WTC11 (cell line): ENCODE measurements around the gene ZBTB7B. TPM values are rescaled to one million over a fixed set of nuclear protein-coding genes. Genes with fewer than 3 reads are reported as not detected.

Experiments
- ATF1 ChIP-seq: sonication (generic); formaldehyde crosslinking; IDR thresholded peaks from 2 replicates; pipeline ENCODE4 v1.8.1; 2023; ENCODE audit warnings: mild to moderate bottlenecking, moderate library complexity, missing genetic modification reagents
- CBFB ChIP-seq: sonication (generic); formaldehyde crosslinking; IDR thresholded peaks from 2 replicates; pipeline ENCODE4 v1.8.1; 2022; ENCODE audit warnings: mild to moderate bottlenecking, low read depth, missing genetic modification reagents
- CREB1 ChIP-seq: sonication (generic); formaldehyde crosslinking; IDR thresholded peaks from 2 replicates; pipeline ENCODE4 v1.8.0; 2023; ENCODE audit warnings: mild to moderate bottlenecking, missing genetic modification reagents
- E2F1 ChIP-seq: sonication (generic); formaldehyde crosslinking; IDR thresholded peaks from 2 replicates; pipeline ENCODE4 v1.8.0; 2022; ENCODE audit warnings: mild to moderate bottlenecking, missing genetic modification reagents
- FOXK1 ChIP-seq: sonication (generic); formaldehyde crosslinking; IDR thresholded peaks from 2 replicates; pipeline ENCODE4 v1.8.0; 2022; ENCODE audit warnings: mild to moderate bottlenecking, moderate library complexity, missing genetic modification reagents
- FOXP1 ChIP-seq: sonication (generic); formaldehyde crosslinking; IDR thresholded peaks from 2 replicates; pipeline ENCODE4 v1.8.0; 2022; ENCODE audit warnings: missing genetic modification reagents, mild to moderate bottlenecking, moderate library complexity, borderline replicate concordance
- GRHL2 ChIP-seq: fragments of 250-450 bp; sonication (Bioruptor Pico); IDR thresholded peaks from 2 replicates; pipeline ENCODE4 v1.8.0; 2022; ENCODE audit warnings: mild to moderate bottlenecking, moderate library complexity; ENCODE audit not compliant: insufficient replicate concordance, severe bottlenecking
- GTF2I ChIP-seq: fragments of 250-450 bp; sonication (Bioruptor Pico); conservative IDR thresholded peaks from 2 replicates; pipeline ENCODE4 v1.4.0; 2021; ENCODE audit warnings: mild to moderate bottlenecking
- HMGA2 ChIP-seq: fragments of 250-450 bp; sonication (Bioruptor Pico); IDR thresholded peaks from 2 replicates; pipeline ENCODE4 v1.4.0; 2021; ENCODE audit warnings: mild to moderate bottlenecking, moderate library complexity
- NFYB ChIP-seq: sonication (generic); formaldehyde crosslinking; conservative IDR thresholded peaks from 2 replicates; pipeline ENCODE4 v1.8.0; 2022; ENCODE audit warnings: low read depth, missing genetic modification reagents
- NR1H2 ChIP-seq: sonication (generic); formaldehyde crosslinking; IDR thresholded peaks from 2 replicates; pipeline ENCODE4 v1.9.0; 2021; ENCODE audit warnings: mild to moderate bottlenecking, moderate library complexity, missing genetic modification reagents
- PRDM15 ChIP-seq: sonication (generic); formaldehyde crosslinking; IDR thresholded peaks from 2 replicates; pipeline ENCODE4 v1.8.0; 2022; ENCODE audit warnings: missing genetic modification reagents
- ZBTB21 ChIP-seq: sonication (generic); formaldehyde crosslinking; IDR thresholded peaks from 2 replicates; pipeline ENCODE4 v1.8.1; 2023; ENCODE audit warnings: mild to moderate bottlenecking, missing genetic modification reagents, borderline replicate concordance
- ZNF396 ChIP-seq: fragments of 250-450 bp; sonication (Bioruptor Pico); IDR thresholded peaks from 2 replicates; pipeline ENCODE4 v1.8.0; 2021; ENCODE audit warnings: mild to moderate bottlenecking, moderate library complexity, borderline replicate concordance
- total RNA-seq: library from RNA; stranded (reverse); gene quantifications from 3 replicates; pipeline ENCODE4 v1.2.3, GENCODE V29; 2021
- TF ChIP-seq, protein P1 (sequence below): sonication (generic); formaldehyde crosslinking; IDR thresholded peaks from 2 replicates; pipeline ENCODE4 v1.8.0; 2022; ENCODE audit warnings: mild to moderate bottlenecking, missing genetic modification reagents
- TF ChIP-seq, protein P2 (sequence below): sonication (generic); formaldehyde crosslinking; IDR thresholded peaks from 2 replicates; pipeline ENCODE4 v1.8.1; 2023; ENCODE audit warnings: mild to moderate bottlenecking, missing genetic modification reagents, borderline replicate concordance
- TF ChIP-seq, protein P3 (sequence below): fragments of 250-450 bp; sonication (Bioruptor Pico); IDR thresholded peaks from 2 replicates; pipeline ENCODE4 v1.9.0; 2021; ENCODE audit warnings: mild to moderate bottlenecking
- TF ChIP-seq, protein P4 (sequence below): sonication (generic); formaldehyde crosslinking; IDR thresholded peaks from 2 replicates; pipeline ENCODE4 v1.8.0; 2022; ENCODE audit warnings: mild to moderate bottlenecking, missing genetic modification reagents

The ZBTB7B gene
- total RNA-seq, 1 experiment from 2014 or later: 29.8 TPM

GRCh38 chr1:154955718-154956543 lies 46.7 kb upstream of the ZBTB7B start, which contains the start of gene PBXIP1 (continued):
- TF ChIP-seq, protein P1, sequence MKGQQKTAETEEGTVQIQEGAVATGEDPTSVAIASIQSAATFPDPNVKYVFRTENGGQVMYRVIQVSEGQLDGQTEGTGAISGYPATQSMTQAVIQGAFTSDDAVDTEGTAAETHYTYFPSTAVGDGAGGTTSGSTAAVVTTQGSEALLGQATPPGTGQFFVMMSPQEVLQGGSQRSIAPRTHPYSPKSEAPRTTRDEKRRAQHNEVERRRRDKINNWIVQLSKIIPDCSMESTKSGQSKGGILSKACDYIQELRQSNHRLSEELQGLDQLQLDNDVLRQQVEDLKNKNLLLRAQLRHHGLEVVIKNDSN (CRISPR knock-in tag): peak; percentile 86
- TF ChIP-seq PRDM15 (CRISPR knock-in tag) (peak; percentile 75), E2F1 (CRISPR knock-in tag) (no peak), ZNF396 (CRISPR knock-in tag) (no peak), NFYB (CRISPR knock-in tag) (peak; percentile 58; the same call in 1 of the 2 replicates), CREB1 (CRISPR knock-in tag) (no peak), FOXP1 (no peak), FOXK1 (CRISPR knock-in tag) (0 out of 2 replicates have a peak, but pooled peaks have one; percentile 40), CBFB (CRISPR knock-in tag) (no peak), ATF1 (CRISPR knock-in tag) (no peak), NR1H2 (CRISPR knock-in tag) (no peak), ZBTB21 (CRISPR knock-in tag) (no peak), GTF2I (CRISPR knock-in tag) (no peak), HMGA2 (CRISPR knock-in tag) (no peak), GRHL2 (no peak)
- TF ChIP-seq, protein P2, sequence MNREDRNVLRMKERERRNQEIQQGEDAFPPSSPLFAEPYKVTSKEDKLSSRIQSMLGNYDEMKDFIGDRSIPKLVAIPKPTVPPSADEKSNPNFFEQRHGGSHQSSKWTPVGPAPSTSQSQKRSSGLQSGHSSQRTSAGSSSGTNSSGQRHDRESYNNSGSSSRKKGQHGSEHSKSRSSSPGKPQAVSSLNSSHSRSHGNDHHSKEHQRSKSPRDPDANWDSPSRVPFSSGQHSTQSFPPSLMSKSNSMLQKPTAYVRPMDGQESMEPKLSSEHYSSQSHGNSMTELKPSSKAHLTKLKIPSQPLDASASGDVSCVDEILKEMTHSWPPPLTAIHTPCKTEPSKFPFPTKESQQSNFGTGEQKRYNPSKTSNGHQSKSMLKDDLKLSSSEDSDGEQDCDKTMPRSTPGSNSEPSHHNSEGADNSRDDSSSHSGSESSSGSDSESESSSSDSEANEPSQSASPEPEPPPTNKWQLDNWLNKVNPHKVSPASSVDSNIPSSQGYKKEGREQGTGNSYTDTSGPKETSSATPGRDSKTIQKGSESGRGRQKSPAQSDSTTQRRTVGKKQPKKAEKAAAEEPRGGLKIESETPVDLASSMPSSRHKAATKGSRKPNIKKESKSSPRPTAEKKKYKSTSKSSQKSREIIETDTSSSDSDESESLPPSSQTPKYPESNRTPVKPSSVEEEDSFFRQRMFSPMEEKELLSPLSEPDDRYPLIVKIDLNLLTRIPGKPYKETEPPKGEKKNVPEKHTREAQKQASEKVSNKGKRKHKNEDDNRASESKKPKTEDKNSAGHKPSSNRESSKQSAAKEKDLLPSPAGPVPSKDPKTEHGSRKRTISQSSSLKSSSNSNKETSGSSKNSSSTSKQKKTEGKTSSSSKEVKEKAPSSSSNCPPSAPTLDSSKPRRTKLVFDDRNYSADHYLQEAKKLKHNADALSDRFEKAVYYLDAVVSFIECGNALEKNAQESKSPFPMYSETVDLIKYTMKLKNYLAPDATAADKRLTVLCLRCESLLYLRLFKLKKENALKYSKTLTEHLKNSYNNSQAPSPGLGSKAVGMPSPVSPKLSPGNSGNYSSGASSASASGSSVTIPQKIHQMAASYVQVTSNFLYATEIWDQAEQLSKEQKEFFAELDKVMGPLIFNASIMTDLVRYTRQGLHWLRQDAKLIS (CRISPR knock-in tag): no peak
- TF ChIP-seq, protein P3, sequence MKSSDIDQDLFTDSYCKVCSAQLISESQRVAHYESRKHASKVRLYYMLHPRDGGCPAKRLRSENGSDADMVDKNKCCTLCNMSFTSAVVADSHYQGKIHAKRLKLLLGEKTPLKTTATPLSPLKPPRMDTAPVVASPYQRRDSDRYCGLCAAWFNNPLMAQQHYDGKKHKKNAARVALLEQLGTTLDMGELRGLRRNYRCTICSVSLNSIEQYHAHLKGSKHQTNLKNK: peak; percentile 52; the same call in 1 of the 2 replicates
- TF ChIP-seq, protein P4, sequence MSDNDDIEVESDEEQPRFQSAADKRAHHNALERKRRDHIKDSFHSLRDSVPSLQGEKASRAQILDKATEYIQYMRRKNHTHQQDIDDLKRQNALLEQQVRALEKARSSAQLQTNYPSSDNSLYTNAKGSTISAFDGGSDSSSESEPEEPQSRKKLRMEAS (CRISPR knock-in tag): no peak
